HL-60 (cell line): ENCODE measurements around the gene TAAR8.

Experiments
- CTCF ChIP-seq: IDR thresholded peaks from one replicate; pipeline ENCODE4 v1.5.1; 2011; ENCODE audit warnings: low read length, control low read depth, inconsistent platforms; ENCODE audit not compliant: insufficient read depth
- GABPA ChIP-seq: IDR thresholded peaks from 2 replicates; pipeline ENCODE4 v1.6.1; 2012; ENCODE audit warnings: low read depth
- POLR2AphosphoS5 ChIP-seq: IDR thresholded peaks from 2 replicates; pipeline ENCODE4 v1.6.1; 2012; ENCODE audit warnings: low read depth
- REST ChIP-seq: IDR thresholded peaks from 2 replicates; pipeline ENCODE4 v1.6.1; 2012; ENCODE audit warnings: low read depth; ENCODE audit not compliant: insufficient replicate concordance
- SPI1 ChIP-seq: IDR thresholded peaks from 2 replicates; pipeline ENCODE4 v1.6.1; 2012; ENCODE audit warnings: low read depth, mild to moderate bottlenecking, borderline replicate concordance

DNA sequence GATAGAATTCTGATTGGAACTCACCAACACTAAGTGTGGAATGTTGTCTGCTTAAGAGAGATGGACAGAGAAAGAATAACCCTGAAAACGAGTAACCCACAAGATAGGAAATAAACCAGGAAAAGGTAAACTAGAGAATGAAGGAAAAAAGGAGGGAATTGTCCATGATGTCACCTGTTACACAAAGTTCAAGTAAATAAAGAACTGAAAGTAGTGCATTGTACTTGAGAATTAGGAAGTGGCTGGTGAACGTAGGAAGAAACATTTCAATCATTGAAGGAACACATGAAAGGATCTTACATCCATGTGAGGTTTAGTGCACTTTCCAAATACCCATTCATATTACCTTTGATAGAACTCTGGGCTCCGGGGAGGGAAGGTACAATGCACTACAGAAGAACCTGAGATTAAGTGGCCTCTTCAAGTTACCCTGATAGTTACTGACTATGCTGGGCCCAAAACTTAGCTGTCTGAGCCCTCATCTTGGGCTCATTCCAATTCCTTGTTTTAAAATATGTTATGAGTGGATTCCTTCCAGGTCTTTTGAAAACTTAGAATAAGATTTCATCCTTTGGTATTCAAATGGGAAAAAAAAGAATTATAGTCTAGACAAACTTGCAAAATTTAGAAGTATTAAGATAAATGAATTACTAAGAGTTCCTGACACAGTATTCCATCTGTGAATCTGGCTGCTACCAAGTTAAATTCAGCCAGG, 38.5 kb upstream of the TAAR8 start:
- no peak for TF ChIP-seq POLR2AphosphoS5
- no peak for TF ChIP-seq CTCF
- TF ChIP-seq REST: no peak
- no peak for TF ChIP-seq GABPA
- peak; percentile 8; the same call in 1 of the 2 replicates for TF ChIP-seq SPI1
